ENCODE measurements around the gene DFFB. TPM values are rescaled to one million over a fixed set of nuclear protein-coding genes. Genes with fewer than 3 reads are reported as not detected.

DFFB gene
- total RNA-seq, 1 experiment from 2014 or later: 4.8 TPM

- H3K4me1 Mint-ChIP-seq (ENCODE audit: insufficient read depth, unreplicated experiment): no peaks in the 10 kb centered on the region
- no peak for TF ChIP-seq CTCF (IDR thresholded peaks at IDR 0.05; ENCODE audit: unreplicated experiment)
- DNase-seq (ENCODE audit: unreplicated experiment): no peak
- H3K9me3 Mint-ChIP-seq (ENCODE audit: unreplicated experiment): no peaks in the 10 kb centered on the region
- no peak overlapping the region for H3K27ac Mint-ChIP-seq (ENCODE audit: low read depth, unreplicated experiment)
- BruUV-seq (replicated peaks): no TSS peak
- POLR2A ChIA-PET: interaction anchor here (0.6 kb wide), 1 partner anchor 1798 kb away, joined by 3 read pairs; no protein-coding TSS in a partner anchor
- CTCF ChIA-PET: interaction anchor here (0.6 kb wide), 1 partner anchor 1262 kb away, joined by 3 read pairs; no protein-coding TSS in a partner anchor
- no peaks in the 10 kb centered on the region for H3K36me3 Mint-ChIP-seq (ENCODE audit: insufficient read depth, unreplicated experiment)
- no peak overlapping the region for H3K4me3 Mint-ChIP-seq (ENCODE audit: unreplicated experiment)
- peaks cover 39% of the 10 kb centered on the region for H3K27me3 Mint-ChIP-seq (ENCODE audit: insufficient read depth, unreplicated experiment)
- intact Hi-C loops (cut with micrococcal nuclease): loop anchor here (10.0 kb wide), 1 partner anchor 906 kb away; no protein-coding TSS in a partner anchor
Observed at GRCh38 chr1:3918966-3919611, 61.8 kb downstream of the DFFB start.

- Mint-ChIP-seq H3K4me3 (ENCODE audit: unreplicated experiment) (no peak overlapping the region), H3K27ac (ENCODE audit: low read depth, unreplicated experiment) (no peak overlapping the region), H3K9me3 (ENCODE audit: unreplicated experiment) (no peaks in the 10 kb centered on the region), H3K4me1 (ENCODE audit: insufficient read depth, unreplicated experiment) (no peaks in the 10 kb centered on the region), H3K36me3 (ENCODE audit: insufficient read depth, unreplicated experiment) (no peaks in the 10 kb centered on the region), H3K27me3 (ENCODE audit: insufficient read depth, unreplicated experiment) (peaks cover 39% of the 10 kb centered on the region)
- ChIA-PET CTCF (interaction anchor here (1.1 kb wide), 1 partner anchor 8 kb away, joined by 3 read pairs; no protein-coding TSS in a partner anchor), POLR2A (interaction anchor here (0.6 kb wide), 1 partner anchor 1797 kb away, joined by 3 read pairs; no protein-coding TSS in a partner anchor)
- intact Hi-C loops (cut with micrococcal nuclease): loop anchor here (10.0 kb wide), 1 partner anchor 905 kb away; no protein-coding TSS in a partner anchor
- TF ChIP-seq CTCF (IDR thresholded peaks at IDR 0.05; ENCODE audit: unreplicated experiment): no peak
- no peak for DNase-seq (ENCODE audit: unreplicated experiment)
- no TSS peak for BruUV-seq (replicated peaks)
Observed at GRCh38 chr1:3919706-3920105, 62.4 kb downstream of the DFFB start.

- ChIA-PET POLR2A (interaction anchor here (0.6 kb wide), 1 partner anchor 355 kb away, joined by 3 read pairs; no protein-coding TSS in a partner anchor), CTCF (interaction anchor here (0.5 to 1.2 kb wide), 2 partner anchors 10 to 205 kb away, joined by 4 read pairs; no protein-coding TSS in a partner anchor)
- Mint-ChIP-seq H3K27ac (ENCODE audit: low read depth, unreplicated experiment) (no peak overlapping the region), H3K4me3 (ENCODE audit: unreplicated experiment) (no peak overlapping the region), H3K4me1 (ENCODE audit: insufficient read depth, unreplicated experiment) (no peaks in the 10 kb centered on the region), H3K27me3 (ENCODE audit: insufficient read depth, unreplicated experiment) (peaks cover 40% of the 10 kb centered on the region), H3K36me3 (ENCODE audit: insufficient read depth, unreplicated experiment) (no peaks in the 10 kb centered on the region), H3K9me3 (ENCODE audit: unreplicated experiment) (no peaks in the 10 kb centered on the region)
- TF ChIP-seq CTCF (IDR thresholded peaks at IDR 0.05; ENCODE audit: unreplicated experiment): no peak
- intact Hi-C loops (cut with micrococcal nuclease): no loop called here
- DNase-seq (ENCODE audit: unreplicated experiment): no peak
- BruUV-seq (replicated peaks): no TSS peak
Observed at GRCh38 chr1:3921765-3922164, 64.5 kb downstream of the DFFB start.

- H3K4me1 Mint-ChIP-seq (ENCODE audit: insufficient read depth, unreplicated experiment): no peaks in the 10 kb centered on the region
- no peak for TF ChIP-seq CTCF (IDR thresholded peaks at IDR 0.05; ENCODE audit: unreplicated experiment)
- BruUV-seq (replicated peaks): no TSS peak
- ChIA-PET CTCF (interaction anchor here (0.5 to 1.2 kb wide), 2 partner anchors 11 to 204 kb away, joined by 4 read pairs; no protein-coding TSS in a partner anchor), POLR2A (no interaction called here)
- H3K9me3 Mint-ChIP-seq (ENCODE audit: unreplicated experiment): no peaks in the 10 kb centered on the region
- peak; percentile 46 for DNase-seq (ENCODE audit: unreplicated experiment)
- peaks cover 45% of the 10 kb centered on the region for H3K27me3 Mint-ChIP-seq (ENCODE audit: insufficient read depth, unreplicated experiment)
- H3K36me3 Mint-ChIP-seq (ENCODE audit: insufficient read depth, unreplicated experiment): no peaks in the 10 kb centered on the region
- no peak overlapping the region for H3K27ac Mint-ChIP-seq (ENCODE audit: low read depth, unreplicated experiment)
- no peak overlapping the region for H3K4me3 Mint-ChIP-seq (ENCODE audit: unreplicated experiment)
- intact Hi-C loops (cut with micrococcal nuclease): no loop called here
Observed at GRCh38 chr1:3922201-3922725, 65.0 kb downstream of the DFFB start.

All from MCF 10A (cell line).